BE2C (cell line): ENCODE measurements around the gene CREG1.

ENCODE experiments used
- DNase-seq: peaks from one replicate; pipeline ENCODE4 v3.0.0-alpha.2; 2020
- H3K27me3 ChIP-seq: fragments of 250-450 bp; sonication (Bioruptor Pico); 2 replicates; pipeline ENCODE4 v1.5.1; 2020; ENCODE audit warnings: mild to moderate bottlenecking
- H3K36me3 ChIP-seq: fragments of 250-450 bp; sonication (Bioruptor Pico); 2 replicates; pipeline ENCODE4 v1.5.1; 2020; ENCODE audit warnings: mild to moderate bottlenecking
- H3K4me1 ChIP-seq: fragments of 250-450 bp; sonication (Bioruptor Pico); 2 replicates; pipeline ENCODE4 v1.5.1; 2020
- H3K4me3 ChIP-seq: 2 replicates; pipeline ENCODE4 v1.5.1; 2011; ENCODE audit warnings: low read depth, low read length
- H3K9me3 ChIP-seq: fragments of 250-450 bp; sonication (Bioruptor Pico); 2 replicates; pipeline ENCODE4 v1.5.1; 2020
- CTCF ChIP-seq: IDR thresholded peaks from 2 replicates; pipeline ENCODE4 v1.5.1; 2012; ENCODE audit warnings: mild to moderate bottlenecking, low read depth, low read length

The CREG1 gene

DNA sequence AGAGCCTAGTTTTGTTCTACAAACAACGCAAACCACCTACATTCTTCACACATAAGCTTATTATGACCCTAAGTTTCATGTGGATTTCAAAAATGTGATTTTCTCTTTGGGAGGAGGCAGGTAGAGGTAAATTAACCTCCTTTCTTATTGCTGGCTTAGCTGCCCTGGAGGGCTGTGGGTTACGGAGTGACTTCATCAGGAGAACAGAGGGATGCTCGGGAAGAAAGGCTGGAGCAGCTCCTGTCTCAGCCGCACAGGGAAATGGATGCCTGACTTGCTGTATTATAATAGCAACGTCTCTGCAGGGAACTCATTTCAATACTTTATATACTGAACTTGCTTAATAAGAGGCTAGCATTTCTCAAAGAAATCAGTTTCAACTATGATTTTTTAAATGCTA, 14.1 kb upstream of the CREG1 start:
- no peak for TF ChIP-seq CTCF
- H3K27me3 ChIP-seq, result no peaks in the 10 kb centered on the region
- H3K9me3 ChIP-seq, result no peaks in the 10 kb centered on the region
- no peak overlapping the region for H3K4me3 ChIP-seq
- no peaks in the 10 kb centered on the region for H3K36me3 ChIP-seq
- no peak for DNase-seq
- peaks cover 9% of the 10 kb centered on the region for H3K4me1 ChIP-seq

DNA sequence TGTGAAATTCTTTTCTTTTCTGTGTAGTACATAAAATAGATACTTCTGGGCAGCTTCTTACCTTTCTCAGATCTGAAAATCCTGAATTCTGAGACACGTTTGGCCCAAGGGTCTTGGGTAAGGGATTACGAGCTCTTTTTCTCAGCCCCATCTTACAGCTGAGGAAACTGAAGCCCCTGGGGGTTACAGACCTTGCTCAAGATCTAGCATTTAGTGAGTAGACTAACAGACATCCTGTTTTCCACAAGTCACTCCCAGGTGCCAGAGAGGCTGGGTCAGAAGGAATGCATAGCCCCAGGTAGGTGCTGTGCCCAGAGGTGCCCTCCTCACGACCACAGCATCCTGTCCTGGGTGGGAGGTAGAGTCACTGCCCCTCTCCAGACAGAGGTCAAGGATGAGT, 13.2 kb upstream of the CREG1 start:
- no peaks in the 10 kb centered on the region for H3K9me3 ChIP-seq
- no peaks in the 10 kb centered on the region for H3K27me3 ChIP-seq
- no peak for TF ChIP-seq CTCF
- no peak overlapping the region for H3K4me3 ChIP-seq
- H3K36me3 ChIP-seq, result no peaks in the 10 kb centered on the region
- peaks cover 9% of the 10 kb centered on the region for H3K4me1 ChIP-seq
- no peak for DNase-seq

DNA sequence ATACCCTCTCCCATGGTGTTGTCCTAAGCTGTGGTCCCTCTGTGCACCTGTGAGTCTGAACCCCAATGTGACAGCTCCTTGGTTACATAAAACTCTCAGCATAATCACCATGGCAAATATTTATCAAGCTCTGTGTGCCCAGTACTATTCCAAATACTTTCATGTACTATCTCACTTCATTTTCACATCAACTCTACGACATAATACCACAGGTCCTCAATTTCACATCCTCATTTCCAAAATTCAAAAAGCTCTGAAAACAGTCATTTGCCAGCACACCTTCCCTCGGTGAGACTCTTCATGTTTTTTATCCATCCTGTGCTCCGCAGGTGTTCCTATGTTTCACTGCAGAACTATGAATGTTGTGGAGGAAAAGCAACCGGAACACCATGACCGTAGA, 12.4 kb upstream of the CREG1 start:
- no peak for DNase-seq
- TF ChIP-seq CTCF, result no peak
- no peak overlapping the region for H3K4me3 ChIP-seq

DNA sequence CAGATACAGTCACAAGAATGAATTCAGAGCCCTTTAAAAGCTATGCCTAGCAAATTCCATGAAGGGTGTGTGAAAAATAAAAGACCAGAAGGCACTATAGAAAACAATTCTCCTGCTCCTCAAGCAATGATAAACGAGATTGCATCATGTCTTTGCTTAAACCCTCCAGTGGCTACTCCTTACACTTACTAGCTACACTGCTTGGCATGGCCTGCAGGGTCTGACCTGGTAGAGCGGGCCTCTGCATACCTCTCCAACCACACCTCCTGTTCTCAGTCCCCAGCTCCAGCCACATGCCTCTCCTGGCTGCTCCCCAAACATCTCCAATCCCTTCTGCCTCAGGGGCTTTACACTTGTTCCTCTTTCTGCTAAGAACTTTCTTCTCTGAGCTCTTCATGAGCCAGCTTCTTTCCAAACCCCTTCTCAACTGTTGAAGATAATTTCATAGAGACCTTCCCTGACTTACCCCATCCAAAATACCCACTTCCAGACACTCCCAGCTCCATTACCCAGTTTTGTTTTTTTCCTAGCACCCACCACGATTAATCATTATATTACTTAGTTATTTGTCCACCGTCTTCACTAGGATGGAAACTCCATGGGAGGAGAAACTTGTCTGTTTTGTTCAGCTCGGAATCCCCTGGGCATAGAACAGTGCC, 11.2 kb upstream of the CREG1 start:
- H3K4me1 ChIP-seq, result peaks cover 9% of the 10 kb centered on the region
- H3K4me3 ChIP-seq, result no peak overlapping the region

More for the DNA sequence above, 12.4 kb upstream of the CREG1 start:
- Histone ChIP-seq H3K4me1 (peaks cover 9% of the 10 kb centered on the region), H3K27me3 (no peaks in the 10 kb centered on the region), H3K9me3 (no peaks in the 10 kb centered on the region), H3K36me3 (no peaks in the 10 kb centered on the region)

DNA sequence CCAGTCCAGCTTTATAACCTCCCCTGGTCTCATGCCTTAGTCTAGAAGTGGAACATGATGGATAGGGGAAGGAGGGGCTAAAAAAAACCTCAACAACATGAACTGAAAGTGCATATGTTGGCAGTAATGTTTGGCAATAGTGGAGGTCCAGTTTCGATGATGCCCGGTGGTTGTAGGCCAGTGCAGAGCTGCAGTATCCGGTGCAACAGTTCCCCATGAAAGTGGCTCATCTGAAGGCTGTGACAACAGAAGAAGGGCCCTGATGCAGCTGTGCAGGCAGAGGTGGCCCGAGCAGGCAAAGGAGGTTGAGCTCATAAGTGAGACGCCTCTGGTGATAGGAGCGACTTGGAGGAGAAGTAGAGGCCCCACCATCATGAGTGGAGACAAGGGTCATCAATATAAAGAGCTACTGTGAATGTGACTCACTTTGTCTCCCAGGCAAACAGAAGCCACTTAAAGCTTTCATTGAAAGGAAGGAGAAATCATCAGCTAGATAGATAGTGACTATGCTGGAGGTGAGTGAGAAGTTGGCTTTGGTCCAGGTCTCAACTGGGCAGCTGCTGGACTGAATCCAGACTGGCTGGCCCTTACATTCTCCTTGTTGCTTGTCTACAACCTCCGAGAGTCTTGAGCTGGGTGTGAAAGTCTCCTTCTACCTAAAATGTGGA, 10.2 kb upstream of the CREG1 start:
- Histone ChIP-seq H3K27me3 (no peaks in the 10 kb centered on the region), H3K9me3 (no peaks in the 10 kb centered on the region), H3K4me3 (no peak overlapping the region), H3K36me3 (no peaks in the 10 kb centered on the region), H3K4me1 (peaks cover 9% of the 10 kb centered on the region)
- no peak for TF ChIP-seq CTCF
- peak; percentile 55 for DNase-seq

More for the DNA sequence above, 11.2 kb upstream of the CREG1 start:
- TF ChIP-seq CTCF, result no peak
- H3K27me3 ChIP-seq, result no peaks in the 10 kb centered on the region
- DNase-seq, result no peak
- H3K36me3 ChIP-seq, result no peaks in the 10 kb centered on the region
- no peaks in the 10 kb centered on the region for H3K9me3 ChIP-seq

- no peaks in the 10 kb centered on the region for H3K9me3 ChIP-seq
- TF ChIP-seq CTCF, result no peak
- no peaks in the 10 kb centered on the region for H3K36me3 ChIP-seq
- DNase-seq, result no peak
- H3K27me3 ChIP-seq, result no peaks in the 10 kb centered on the region
- no peak overlapping the region for H3K4me3 ChIP-seq
- peaks cover 9% of the 10 kb centered on the region for H3K4me1 ChIP-seq
These were observed 9.1 kb upstream of the CREG1 start for GRCh38 chr1:167562702-167563101.
